GM21381 (cell line): ENCODE data around the gene CCDC93.

Experiments used
- ATAC-seq: cut with Tn5 transposase; IDR thresholded peaks from one replicate; pipeline ENCODE4 v1.9.1; 2021; ENCODE audit warnings: mild to moderate bottlenecking, moderate library complexity; ENCODE audit not compliant: unreplicated experiment

CCDC93 gene, protein sequence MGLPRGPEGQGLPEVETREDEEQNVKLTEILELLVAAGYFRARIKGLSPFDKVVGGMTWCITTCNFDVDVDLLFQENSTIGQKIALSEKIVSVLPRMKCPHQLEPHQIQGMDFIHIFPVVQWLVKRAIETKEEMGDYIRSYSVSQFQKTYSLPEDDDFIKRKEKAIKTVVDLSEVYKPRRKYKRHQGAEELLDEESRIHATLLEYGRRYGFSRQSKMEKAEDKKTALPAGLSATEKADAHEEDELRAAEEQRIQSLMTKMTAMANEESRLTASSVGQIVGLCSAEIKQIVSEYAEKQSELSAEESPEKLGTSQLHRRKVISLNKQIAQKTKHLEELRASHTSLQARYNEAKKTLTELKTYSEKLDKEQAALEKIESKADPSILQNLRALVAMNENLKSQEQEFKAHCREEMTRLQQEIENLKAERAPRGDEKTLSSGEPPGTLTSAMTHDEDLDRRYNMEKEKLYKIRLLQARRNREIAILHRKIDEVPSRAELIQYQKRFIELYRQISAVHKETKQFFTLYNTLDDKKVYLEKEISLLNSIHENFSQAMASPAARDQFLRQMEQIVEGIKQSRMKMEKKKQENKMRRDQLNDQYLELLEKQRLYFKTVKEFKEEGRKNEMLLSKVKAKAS

DNA sequence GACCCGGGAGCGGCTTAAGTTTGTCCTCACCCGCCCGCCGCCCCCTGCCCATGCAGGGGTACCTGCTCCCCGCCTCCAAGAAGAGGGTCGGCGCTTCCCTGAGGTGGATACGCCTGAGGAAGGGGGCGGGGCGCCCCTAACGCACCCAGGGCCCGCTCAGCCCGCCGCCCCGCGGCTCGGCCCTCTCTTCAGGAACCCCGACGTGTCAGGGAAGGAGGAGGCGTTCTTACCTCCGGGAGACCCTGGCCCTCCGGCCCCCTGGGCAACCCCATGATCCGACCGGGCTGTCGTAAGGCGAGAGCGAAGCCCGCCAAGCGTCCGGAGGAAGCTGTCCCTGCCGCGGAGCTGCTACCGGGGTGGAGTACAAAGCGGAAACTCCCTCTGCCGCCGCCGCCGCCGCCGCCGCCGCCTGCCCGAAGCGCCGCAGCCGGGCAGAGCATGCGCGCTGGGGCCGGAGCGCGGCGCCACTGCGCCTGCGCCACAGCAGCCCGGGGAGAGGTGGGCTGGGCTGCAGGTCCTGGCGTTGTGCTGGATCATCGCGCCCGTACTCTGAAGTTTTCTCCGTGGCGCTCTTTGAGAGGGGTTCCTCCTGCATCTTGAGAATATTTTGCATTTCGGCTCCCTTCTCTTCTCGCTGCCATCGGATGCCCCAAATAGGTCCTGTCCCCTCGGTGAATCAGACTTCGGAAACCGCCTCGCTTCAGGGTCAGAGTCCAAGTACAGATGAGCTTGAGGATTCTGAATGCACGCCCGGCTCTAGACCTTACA, at the start of gene CCDC93:
TSS of gene CCDC93 (minus strand) at position 347 of the 768 bp plus-strand sequence. CDS start at position 272, 75 bp downstream.
- ATAC-seq, result peak; percentile 85

DNA sequence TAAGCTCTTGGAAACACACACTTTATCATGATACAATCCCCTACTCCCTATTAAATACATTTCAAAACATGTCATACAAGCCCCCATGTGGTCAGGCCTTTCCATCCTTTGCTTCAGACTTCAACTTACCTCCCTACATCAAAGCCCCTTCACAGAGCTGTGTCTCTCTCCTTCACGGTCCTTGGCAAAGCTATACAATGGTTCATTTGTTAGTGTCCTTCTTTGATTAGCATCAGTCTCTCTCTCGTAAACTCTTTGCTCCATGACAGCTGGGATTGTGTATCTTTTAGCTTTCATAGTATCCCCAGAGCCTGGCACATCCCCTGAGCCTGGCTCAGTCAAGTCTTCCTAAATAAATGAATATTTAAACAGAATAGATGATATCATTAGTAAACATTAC, 48.8 kb upstream of the CCDC93 start:
- no peak for ATAC-seq

DNA sequence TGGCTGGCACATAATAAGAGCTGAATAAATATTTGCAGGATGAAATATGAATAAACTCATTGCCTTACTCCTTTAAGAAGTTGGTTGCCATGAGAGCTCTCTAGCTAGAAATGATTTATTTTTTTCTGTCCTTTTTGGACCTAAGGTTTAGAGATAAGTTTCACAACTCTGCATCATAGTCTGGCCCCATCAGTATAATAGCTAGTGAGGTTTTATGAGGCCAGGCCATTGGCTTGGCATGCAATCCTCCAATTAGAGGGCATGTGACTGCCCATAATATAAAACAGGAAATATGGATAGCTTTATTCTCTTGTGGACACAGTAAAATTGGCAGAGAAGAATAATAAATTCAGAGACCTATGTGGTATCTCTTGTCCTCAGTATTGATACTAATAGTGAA, 48.2 kb upstream of the CCDC93 start:
- no peak for ATAC-seq

DNA sequence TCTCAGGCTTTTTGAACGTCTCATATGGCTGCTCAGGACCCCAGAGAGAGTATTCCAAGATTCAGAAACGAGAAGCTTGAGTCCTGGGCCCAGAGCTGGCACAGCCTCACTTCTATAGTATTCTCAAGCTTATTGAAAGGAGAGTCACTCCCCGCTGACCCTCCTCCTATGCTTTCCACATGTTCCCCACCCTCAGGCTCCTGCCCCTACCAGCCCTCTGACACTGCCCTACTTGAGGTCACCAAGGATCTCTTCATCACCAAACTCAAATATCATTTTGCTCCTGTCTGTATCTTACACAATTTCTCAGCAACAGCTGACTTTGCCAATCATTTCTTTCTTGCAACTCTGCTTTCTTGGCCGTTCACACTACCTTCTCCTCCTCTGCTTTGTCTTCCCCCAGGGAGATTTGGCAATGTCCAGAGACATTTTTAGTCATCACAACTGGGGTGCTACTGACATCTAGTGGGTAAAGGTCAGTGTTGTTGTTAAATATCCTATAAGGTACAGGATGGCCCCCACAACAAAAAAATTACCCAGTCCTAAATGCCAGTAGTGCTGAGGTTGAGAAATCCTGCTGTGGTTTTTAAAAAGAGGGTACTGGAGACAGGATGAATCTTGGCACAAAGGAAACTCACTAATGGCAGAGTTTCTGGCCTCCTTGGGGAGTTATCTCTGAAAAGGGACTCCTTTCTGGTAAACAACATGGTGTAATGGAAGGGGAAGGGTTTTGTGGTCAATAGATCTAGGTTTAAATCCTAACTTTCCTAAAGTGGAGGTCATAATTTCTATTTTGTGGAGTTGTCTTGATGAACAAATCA, 47.5 kb upstream of the CCDC93 start:
- ATAC-seq, result peak; percentile 74

DNA sequence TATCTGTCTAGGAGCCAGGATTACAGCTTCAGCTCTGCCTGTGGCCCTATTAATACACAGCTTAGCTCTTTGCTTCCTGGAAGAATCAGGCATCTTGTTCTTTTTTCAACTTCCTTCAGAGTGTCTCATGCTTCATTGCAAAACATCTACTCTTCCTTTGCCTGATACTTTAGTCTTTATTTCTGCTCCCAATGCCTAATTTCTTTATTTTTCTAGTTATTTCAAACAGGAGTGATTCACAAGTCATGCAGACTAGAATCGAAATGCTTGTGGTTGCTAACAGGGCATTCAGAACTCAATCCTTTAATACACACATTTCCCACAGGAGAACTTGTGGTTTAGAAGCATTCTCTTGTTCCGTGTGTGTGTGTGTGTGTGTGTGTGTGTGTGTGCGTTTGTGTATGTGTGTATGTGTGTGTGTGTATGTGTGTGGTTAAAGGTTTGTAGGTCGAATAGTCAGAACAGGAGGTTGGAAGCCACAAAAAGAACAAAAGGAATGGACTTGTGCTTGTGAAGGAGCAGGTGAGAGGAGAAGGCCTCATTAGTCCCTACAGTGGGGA, 46.1 kb upstream of the CCDC93 start:
- no peak for ATAC-seq

DNA sequence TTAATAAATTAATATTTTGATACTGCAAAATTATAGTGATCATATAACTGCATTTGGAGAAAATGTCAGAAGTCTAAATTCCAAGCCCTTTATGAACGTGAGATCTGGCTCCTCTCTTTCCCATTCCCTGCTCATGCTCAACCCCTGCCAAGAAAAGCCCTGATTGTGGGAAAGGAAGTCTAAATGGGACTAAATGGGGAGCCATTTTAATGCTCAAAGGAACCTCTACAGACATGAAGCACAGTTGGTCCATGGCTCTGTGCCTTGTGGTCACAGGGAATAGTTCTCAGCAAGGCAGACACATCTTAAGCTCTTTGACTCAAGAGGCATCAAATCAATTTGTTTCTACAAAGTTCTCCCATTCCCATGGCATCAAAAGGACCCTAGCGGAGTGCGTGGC, 45.1 kb upstream of the CCDC93 start:
- ATAC-seq, result no peak

DNA sequence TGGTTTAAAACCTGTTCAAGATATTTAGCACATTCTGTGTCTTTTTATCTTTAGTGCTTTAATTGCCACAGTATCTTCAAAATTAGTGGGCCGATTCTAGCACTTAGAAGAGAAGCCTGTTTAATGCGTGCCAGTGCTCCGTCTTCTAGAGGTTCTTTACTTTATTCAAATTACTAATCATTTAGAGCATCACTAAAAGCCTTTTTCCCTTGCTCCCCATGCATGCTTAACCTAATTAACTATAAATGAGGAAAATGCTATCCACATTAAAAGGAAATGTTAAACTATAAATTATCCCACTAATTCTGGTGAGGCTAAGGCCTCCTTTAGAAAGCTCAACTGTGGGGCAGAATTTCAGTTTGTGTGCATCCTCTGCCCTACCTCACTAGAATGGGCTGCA, 42.9 kb upstream of the CCDC93 start:
- no peak for ATAC-seq

DNA sequence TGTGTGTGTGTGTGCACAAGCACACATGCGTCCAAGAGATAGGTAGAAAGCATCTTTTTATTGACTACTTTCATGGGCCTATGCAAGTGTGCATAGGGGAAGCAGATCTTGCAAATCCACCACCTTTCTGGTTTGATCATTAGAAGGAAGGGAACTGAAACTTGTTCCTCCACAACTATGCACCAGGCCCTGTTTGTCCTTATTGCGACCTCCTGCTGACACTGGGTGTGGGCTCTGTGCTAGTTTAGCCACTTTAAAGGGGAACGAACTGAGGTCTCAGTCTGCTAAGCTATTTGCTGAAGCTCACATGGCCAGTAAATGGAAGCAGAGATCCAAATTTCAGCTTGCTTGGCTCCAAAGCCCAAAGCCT, 42.3 kb upstream of the CCDC93 start:
- ATAC-seq, result peak; percentile 82

DNA sequence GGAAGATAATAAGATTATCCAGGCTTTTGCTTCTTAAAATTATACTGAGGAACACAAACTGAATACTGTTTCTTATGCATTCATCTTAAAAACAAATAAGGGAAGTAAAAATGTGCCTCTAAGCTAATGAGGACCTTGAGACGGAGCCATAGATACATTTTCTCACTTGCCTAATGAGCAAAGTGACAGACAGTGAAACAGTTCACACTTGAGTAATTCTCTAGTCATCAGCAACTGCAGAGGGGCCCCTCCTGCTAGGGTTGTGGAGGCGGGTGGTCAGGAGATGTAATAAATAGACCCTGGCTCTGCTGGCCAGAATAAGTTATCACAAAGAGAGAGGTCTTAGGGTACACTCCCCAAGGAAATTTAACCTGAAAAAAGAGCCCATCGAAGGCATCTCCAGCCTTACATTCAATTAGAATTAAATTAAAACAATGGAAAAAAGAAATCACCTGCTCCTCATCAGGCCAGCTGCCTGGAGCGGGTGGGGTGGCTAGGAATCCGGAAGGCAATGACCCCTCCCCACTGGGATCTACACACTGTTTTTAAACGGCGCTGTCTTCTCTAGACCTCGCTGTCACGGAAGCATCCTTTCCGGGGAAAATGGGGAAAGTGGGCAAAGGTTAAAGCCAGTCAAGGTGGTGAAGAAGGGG, 41.8 kb upstream of the CCDC93 start:
- peak; percentile 75 for ATAC-seq

DNA sequence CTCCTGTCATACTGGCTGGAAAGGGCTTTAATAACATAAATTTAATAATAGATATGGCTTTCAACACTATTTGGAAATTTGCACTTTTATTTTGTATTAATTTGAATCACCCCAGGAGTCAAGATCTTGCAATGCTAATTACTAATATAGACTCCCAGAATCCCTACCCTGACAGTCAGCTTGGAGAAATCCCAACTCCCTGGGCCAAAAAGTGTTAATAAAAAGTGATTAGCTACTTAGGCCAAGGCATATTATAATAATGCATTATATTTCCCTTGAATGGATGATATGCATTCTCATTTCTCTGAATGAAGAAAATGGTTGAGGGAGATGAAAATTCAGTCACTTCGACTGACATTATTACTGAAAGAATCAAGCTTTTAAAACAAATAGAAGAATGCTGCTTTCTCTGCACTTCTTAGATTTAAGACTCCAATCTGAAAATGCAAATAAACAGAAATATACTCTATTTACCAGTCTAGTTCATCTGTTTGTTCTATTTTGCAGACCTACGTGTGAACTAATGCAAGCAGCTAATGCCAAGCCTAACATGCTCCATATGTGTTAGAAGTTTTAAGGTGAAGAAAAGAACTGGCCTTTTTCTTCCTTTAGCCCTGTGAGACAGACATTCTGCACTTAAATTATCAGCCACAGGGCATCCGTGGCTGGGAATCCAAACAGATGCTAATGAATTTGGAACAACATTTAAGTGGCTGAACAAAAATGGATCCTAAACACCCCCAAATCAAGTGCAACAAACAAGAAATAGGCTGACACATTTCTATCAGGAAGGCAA, 40.5 kb upstream of the CCDC93 start:
- ATAC-seq, result no peak

DNA sequence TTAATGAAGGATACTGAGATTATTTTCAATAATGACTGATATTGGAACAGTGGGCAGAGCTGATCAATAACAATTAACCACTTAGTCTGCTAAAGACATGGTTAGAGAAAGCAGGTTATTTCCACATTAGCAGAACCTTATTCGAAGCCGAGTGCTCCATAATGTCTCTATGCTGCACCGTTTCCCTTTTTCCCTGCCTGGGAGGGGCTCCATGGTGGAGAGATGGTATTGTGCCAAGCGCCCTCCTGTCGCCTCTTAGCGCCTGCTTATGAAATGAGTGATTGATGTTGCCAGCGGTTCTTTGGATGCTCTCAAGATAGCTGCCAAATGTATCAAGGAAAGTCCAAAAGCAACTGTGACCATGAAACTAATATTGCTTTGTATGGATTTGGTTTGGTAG, 39.8 kb upstream of the CCDC93 start:
- no peak for ATAC-seq

DNA sequence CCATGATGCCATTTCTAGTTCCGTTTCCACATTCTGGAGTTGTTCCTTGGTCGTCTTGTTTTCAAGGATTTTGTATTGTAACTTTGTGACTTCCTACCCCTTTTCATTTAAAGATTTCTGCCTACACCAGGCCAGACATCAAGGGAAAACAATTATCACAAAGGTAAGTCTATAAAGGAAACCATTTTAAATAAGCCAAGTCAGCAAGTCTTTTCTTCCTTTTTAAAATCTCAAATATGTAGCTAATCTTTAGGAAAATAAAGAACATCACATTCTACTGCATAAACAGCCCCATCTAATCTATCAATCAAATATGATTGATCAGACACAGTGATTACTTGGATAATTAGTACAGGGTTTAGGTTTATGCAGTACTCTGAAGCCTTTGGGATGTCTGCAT, 38.6 kb upstream of the CCDC93 start:
- ATAC-seq, result no peak

DNA sequence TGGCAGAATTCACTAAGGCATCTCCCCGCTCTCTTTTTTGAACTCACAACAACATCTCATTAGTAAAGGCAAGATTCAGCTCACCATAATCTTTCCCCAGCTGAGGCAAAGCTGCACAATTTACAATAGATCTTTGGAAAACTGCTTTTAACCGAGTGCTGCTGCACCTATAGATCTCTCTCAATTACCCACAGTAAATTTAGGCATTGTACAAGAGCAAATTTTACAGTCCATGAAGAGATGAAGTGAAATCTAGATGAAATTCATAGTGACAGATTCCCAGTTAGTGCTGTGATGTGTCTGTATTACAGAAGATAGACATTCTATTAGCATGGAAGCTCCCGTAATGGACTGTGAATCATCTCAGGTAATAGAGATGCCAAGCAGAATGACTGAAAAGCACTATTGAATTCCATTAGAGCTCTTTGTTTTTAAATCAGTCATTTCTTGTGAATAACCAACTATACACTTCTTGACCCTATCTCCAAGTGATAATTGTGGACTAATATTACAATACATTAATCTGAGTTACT, 38.0 kb upstream of the CCDC93 start:
- ATAC-seq, result no peak

DNA sequence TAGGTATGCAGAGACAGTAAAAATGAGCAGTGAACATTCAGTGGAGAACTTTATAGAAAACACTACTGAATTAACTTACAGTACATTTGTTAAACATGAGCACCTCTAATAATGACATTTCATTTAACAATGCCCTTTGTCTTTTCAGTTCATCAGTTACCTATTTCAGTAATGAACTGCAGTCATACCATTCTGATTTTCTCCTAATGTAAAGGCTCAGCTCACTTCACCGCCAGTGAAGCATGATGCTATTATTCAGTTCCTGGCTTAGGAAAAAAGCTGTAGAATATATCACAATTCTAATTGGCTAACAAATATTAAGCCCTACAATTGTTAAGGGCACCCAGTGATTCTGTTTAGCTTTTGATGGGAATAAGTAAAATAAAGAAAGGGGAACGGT, 37.1 kb upstream of the CCDC93 start:
- ATAC-seq, result no peak

DNA sequence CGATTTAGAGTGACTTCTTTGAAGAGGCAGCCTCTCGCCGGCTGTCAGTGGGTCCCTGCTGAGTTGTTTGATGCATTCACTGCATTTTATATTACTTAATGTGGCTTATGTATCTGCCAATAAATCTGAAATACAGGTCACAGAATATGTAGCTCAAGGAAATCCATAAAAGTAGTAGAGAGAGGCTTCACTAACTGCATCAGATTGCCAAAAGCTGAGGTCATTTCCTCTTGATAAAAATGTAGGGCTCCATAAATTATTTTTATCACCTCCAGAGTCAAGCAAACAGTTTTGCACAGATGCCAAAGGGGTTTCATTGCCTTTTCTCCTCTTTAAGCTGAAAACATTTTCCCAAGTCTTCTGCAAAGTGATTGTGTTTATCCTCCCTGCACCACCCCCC, 36.5 kb upstream of the CCDC93 start:
- ATAC-seq, result no peak

DNA sequence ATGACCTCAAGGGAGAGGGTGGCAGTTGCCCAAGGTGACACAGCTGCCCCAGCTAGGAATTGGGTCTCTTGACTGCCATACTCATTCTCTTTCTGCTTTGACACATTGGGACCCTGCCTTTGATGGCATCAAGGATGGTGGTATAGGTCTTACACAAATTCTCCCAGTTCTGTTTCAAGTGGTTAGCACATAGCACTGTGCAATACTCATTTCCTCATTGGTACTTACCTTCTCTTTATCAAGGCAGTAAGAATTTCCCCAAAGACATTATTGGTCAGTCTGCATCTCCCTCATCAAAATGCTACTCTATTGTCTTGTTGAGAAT, 35.9 kb upstream of the CCDC93 start:
- peak; percentile 71 for ATAC-seq

DNA sequence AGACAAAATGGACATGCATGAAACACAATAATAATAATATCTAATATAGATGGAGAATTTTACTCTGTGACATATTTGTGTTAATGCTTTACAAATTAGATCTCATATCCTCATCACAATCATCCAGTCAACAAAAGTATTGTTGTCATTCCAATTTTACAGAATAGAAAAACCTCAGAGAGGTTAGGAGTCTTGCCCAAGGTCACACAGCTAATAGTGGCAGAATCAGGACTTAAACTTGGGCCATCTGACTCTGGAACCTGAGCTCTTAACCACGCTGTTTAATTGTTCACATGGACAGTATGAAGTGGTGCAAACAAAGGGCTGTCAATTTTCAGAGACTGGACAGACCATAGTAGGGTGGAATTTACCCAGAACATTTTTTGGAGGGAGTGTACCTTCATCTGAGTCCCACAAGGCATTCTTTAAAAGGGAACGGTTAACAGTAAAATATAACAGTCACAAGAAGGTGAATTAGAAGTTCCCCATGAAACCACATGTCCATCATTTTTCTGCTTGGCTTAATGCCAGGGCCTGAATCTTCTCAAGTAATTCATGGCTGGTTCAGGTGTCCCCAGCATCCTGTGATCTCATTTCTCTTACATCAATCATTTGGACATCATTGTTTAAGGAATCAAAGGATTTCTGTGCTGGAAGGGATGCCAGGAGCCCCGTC, 35.4 kb upstream of the CCDC93 start:
- no peak for ATAC-seq

DNA sequence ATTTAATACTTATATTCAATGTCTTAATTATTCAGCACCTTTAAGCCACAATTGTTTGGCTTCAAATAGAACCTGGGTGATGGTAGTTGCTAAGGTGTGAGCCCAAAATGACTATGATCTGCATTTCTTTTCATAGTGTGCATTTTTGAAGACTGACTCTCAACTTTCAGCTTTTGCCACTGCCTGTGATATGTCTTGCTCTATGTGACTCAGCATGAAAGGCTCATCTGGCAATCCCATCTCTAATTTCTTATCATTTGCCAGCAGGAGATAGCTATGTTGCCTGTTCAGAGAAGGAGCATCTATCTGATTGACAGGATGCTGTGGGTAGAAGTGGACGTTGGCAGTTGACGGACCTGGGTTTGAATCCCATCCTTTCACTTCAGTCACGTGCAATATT, 34.5 kb upstream of the CCDC93 start:
- no peak for ATAC-seq

DNA sequence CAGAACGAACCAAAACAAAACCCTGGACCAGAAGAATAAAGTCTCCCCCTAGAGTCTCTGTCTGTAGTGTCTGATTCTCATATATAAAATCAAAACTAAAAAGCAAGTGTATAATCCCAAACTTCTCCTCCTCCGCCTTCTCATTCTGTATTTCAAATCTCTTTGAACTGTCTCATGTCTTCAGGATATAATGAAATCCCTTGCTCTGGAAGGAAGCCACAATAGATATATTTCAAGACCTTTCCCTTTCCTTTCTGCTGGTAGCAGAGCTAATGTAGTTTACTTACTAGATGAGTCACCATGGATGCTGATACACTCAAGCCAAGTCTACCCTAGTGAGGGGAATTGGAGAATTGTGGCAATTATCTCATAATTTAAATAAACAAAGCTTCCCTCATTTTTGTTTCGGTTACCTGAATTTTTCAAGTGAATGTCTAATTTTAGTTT, 33.5 kb upstream of the CCDC93 start:
- ATAC-seq, result no peak
